D721Med (cell line): Measurements from ENCODE around the gene RFC3.

ENCODE experiments used
- DNase-seq: peaks from one replicate; pipeline ENCODE4 v3.0.0; 2011; ENCODE audit warnings: low spot score; ENCODE audit not compliant: insufficient read length
- FAIRE-seq: peaks from 2 replicates; lab custom pipeline; 2011; peaks lifted over from hg19 to GRCh38; lab: Jason Lieb, UNC
- CTCF ChIP-seq: IDR thresholded peaks from 2 replicates; pipeline ENCODE4 v1.5.1; 2012; ENCODE audit warnings: mild to moderate bottlenecking, control low read depth; ENCODE audit not compliant: insufficient read depth; ENCODE audit errors: missing control alignments

The RFC3 gene

GRCh38 chr13:33838647-33839046 is 20.7 kb downstream of the RFC3 start:
- FAIRE-seq (no peak), DNase-seq (no peak)
- TF ChIP-seq CTCF = no peak

GRCh38 chr13:33840402-33840801 is 22.5 kb downstream of the RFC3 start:
- DNase-seq (no peak), FAIRE-seq (no peak)
- TF ChIP-seq CTCF = no peak

DNA sequence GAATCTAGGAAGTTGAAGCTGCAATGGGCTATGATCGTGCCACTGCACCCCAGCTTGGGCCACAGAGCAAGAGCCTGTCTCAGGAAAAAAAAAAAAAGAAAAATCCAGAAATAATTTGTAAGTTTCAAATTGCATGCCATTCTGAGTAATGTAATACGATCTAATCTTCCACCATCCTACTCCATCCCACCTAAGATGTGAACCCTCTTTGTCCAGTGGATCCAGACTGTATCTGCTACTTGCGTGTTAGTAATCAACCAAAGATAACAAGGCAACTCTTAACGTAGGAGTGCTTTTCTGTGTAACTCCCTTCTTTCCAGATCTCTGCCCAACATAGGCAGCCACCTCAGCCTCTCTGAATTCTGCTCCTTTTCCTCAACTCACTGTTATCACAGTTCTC is 24.3 kb downstream of the RFC3 start:
- FAIRE-seq (no peak), DNase-seq (no peak)
- no peak for TF ChIP-seq CTCF

GRCh38 chr13:33842986-33843385 is 25.0 kb downstream of the RFC3 start:
- TF ChIP-seq CTCF = no peak
- FAIRE-seq = no peak
- DNase-seq = no peak

- FAIRE-seq (no peak), DNase-seq (no peak)
- no peak for TF ChIP-seq CTCF
Measured at GRCh38 chr13:33845572-33846302, 27.8 kb downstream of the RFC3 start.

GRCh38 chr13:33846303-33847062 is 28.5 kb downstream of the RFC3 start:
- FAIRE-seq = no peak
- no peak for DNase-seq
- TF ChIP-seq CTCF = no peak

- DNase-seq = no peak
- FAIRE-seq = no peak
- TF ChIP-seq CTCF = no peak
Measured at GRCh38 chr13:33849211-33849610, 31.3 kb downstream of the RFC3 start.
